Colonic mucosa (tissue), 4 donors: Measurements from ENCODE around the gene CYP3A5. TPM values are rescaled to one million over a fixed set of nuclear protein-coding genes. Genes with fewer than 3 reads are reported as not detected.

Experiments used
- DNase-seq: peaks from one replicate; pipeline ENCODE4 v3.0.0-alpha.2; 2020
- H3K27ac ChIP-seq: fragments of 200-600 bp; one replicate; pipeline ENCODE4 v1.8.0; 2021
- H3K27me3 ChIP-seq: fragments of 200-600 bp; one replicate; pipeline ENCODE4 v1.8.0; 2021
- H3K36me3 ChIP-seq: fragments of 200-600 bp; one replicate; pipeline ENCODE4 v1.8.0; 2021
- H3K4me1 ChIP-seq: fragments of 200-600 bp; one replicate; pipeline ENCODE4 v1.8.0; 2021; ENCODE audit warnings: mild to moderate bottlenecking
- H3K4me3 ChIP-seq: fragments of 200-600 bp; one replicate; pipeline ENCODE4 v1.8.0; 2021
- H3K9ac ChIP-seq, 2 donors: one replicate each; pipeline ENCODE4 v1.7.0; 2013; ENCODE audit warnings: control low read depth in 2 of 2, low read depth in 2 of 2, low read length in 2 of 2
- H3K9me3 ChIP-seq: fragments of 200-600 bp; one replicate; pipeline ENCODE4 v1.8.0; 2021
- CTCF ChIP-seq: fragments of 200-600 bp; IDR thresholded peaks from one replicate; pipeline ENCODE4 v1.8.0; 2022; ENCODE audit warnings: antibody characterized with exemption, mild to moderate bottlenecking
- intact Hi-C: fragments of 100-400 bp; cut with DNase I; formaldehyde crosslinking; loops from one replicate; pipeline ENCODE4 v1.14.1; 2022
- total RNA-seq, 2 donors: library from RNA; stranded (reverse); fragmentation: NEBNext Ultra II Directional in 1 of 2; extraction: Animal tissue kit (Norgen Biotek cat#: 25700) in 1 of 2; gene quantifications; one replicate each; pipeline ENCODE4 v1.2.1, GENCODE V29; 2021
- donor health status: healthy.
- donor health status: DM: no; HTN: no; CAD: no.
- donor health status: DM: no; HTN: no; CAD: no.

CYP3A5 gene
- total RNA-seq, 2 donors from 2014 or later: 52.6 to 112 TPM

GRCh38 chr7:99648843-99649242 is 31.0 kb downstream of the CYP3A5 start:
- TF ChIP-seq CTCF: no peak
- Histone ChIP-seq H3K27me3 (no peaks in the 10 kb centered on the region), H3K27ac (no peak overlapping the region), H3K4me3 (no peak overlapping the region), H3K36me3 (no peaks in the 10 kb centered on the region), H3K9me3 (no peaks in the 10 kb centered on the region), H3K9ac (no peak overlapping the region), H3K4me1 (no peaks in the 10 kb centered on the region)
- intact Hi-C loops: no loop called here
- DNase-seq: no peak

GRCh38 chr7:99645590-99645989 is 34.2 kb downstream of the CYP3A5 start:
- Histone ChIP-seq H3K9ac (no peak overlapping the region), H3K4me1 (no peaks in the 10 kb centered on the region), H3K4me3 (no peak overlapping the region), H3K27ac (no peak overlapping the region), H3K27me3 (no peaks in the 10 kb centered on the region), H3K36me3 (no peaks in the 10 kb centered on the region), H3K9me3 (no peaks in the 10 kb centered on the region)
- no peak for TF ChIP-seq CTCF
- intact Hi-C loops: no loop called here
- no peak for DNase-seq

GRCh38 chr7:99644431-99644830 is 35.4 kb downstream of the CYP3A5 start:
- no peak for TF ChIP-seq CTCF
- H3K36me3 ChIP-seq: no peaks in the 10 kb centered on the region
- H3K27me3 ChIP-seq: no peaks in the 10 kb centered on the region
- no peaks in the 10 kb centered on the region for H3K9me3 ChIP-seq
- H3K27ac ChIP-seq: no peak overlapping the region
- no peaks in the 10 kb centered on the region for H3K4me1 ChIP-seq
- no peak for DNase-seq
- intact Hi-C loops: no loop called here
- no peak overlapping the region for H3K4me3 ChIP-seq
- H3K9ac ChIP-seq: no peak overlapping the region

GRCh38 chr7:99643464-99643863 is 36.3 kb downstream of the CYP3A5 start:
- intact Hi-C loops: no loop called here
- TF ChIP-seq CTCF: no peak
- no peaks in the 10 kb centered on the region for H3K36me3 ChIP-seq

GRCh38 chr7:99642027-99642426 is 37.8 kb downstream of the CYP3A5 start:
- Histone ChIP-seq H3K9me3 (no peaks in the 10 kb centered on the region), H3K4me3 (no peak overlapping the region), H3K27me3 (no peaks in the 10 kb centered on the region), H3K9ac (no peak overlapping the region), H3K4me1 (no peaks in the 10 kb centered on the region), H3K27ac (no peak overlapping the region), H3K36me3 (no peaks in the 10 kb centered on the region)
- no peak for DNase-seq
- no peak for TF ChIP-seq CTCF
- intact Hi-C loops: no loop called here

More at GRCh38 chr7:99643464-99643863, 36.3 kb downstream of the CYP3A5 start:
- Histone ChIP-seq H3K4me3 (no peak overlapping the region), H3K27ac (no peak overlapping the region), H3K4me1 (no peaks in the 10 kb centered on the region), H3K27me3 (no peaks in the 10 kb centered on the region), H3K9me3 (no peaks in the 10 kb centered on the region), H3K9ac (no peak overlapping the region)
- no peak for DNase-seq

- no peaks in the 10 kb centered on the region for H3K4me1 ChIP-seq
- TF ChIP-seq CTCF: no peak
- intact Hi-C loops: no loop called here
These were observed 40.5 kb downstream of the CYP3A5 start for GRCh38 chr7:99639267-99639666.

More at GRCh38 chr7:99639267-99639666, 40.5 kb downstream of the CYP3A5 start:
- no peak for DNase-seq
- no peaks in the 10 kb centered on the region for H3K27me3 ChIP-seq
- H3K4me3 ChIP-seq: no peak overlapping the region
- H3K9ac ChIP-seq: no peak overlapping the region
- H3K27ac ChIP-seq: no peak overlapping the region
- no peaks in the 10 kb centered on the region for H3K9me3 ChIP-seq
- H3K36me3 ChIP-seq: no peaks in the 10 kb centered on the region
